Panc1 (cell line): ENCODE results near the gene PTBP3. TPM values are rescaled to one million over a fixed set of nuclear protein-coding genes. Genes with fewer than 3 reads are reported as not detected.

Experiments used
- ATAC-seq: fragments of 200-7000 bp; cut with Tn5 transposase; 2 replicates; pipeline ENCODE4 v1.9.1; 2020; ENCODE audit warnings: mild to moderate bottlenecking, moderate library complexity
- BruUV-seq: library from RNA; stranded (reverse); fragments of 400-500 nt; replicated peaks from 2 replicates; lab custom pipeline; 2021; lab: Mats Ljungman, UMichigan
- CTCF ChIA-PET: fragments of 300-600 bp; sonication (Branson Sonifier 250); formaldehyde crosslinking; loops from one replicate; lab custom pipeline; 2022; ENCODE audit warnings: antibody characterized with exemption; lab: Charles Lee
- POLR2A ChIA-PET: fragments of 300-600 bp; sonication (Branson Sonifier 250); formaldehyde crosslinking; loops from one replicate; lab custom pipeline; 2022; ENCODE audit warnings: antibody characterized with exemption; lab: Charles Lee
- DNase-seq: peaks from one replicate; pipeline ENCODE4 v3.0.0-alpha.2; 2010; ENCODE audit warnings: low read depth, low spot score
- H3K27ac ChIP-seq: 2 replicates; pipeline ENCODE4 v1.5.1; 2011; ENCODE audit warnings: mild to moderate bottlenecking, low read length, inconsistent platforms
- H3K27me3 ChIP-seq: fragments of 200-500 bp; sonication (Bioruptor generic); 2 replicates; pipeline ENCODE4 v1.6.0; 2014; ENCODE audit warnings: low read length, inconsistent platforms; ENCODE audit not compliant: control insufficient read depth, insufficient read depth
- H3K36me3 ChIP-seq: fragments of 200-500 bp; sonication (Bioruptor generic); 2 replicates; pipeline ENCODE4 v1.5.1; 2014; ENCODE audit warnings: inconsistent platforms, mild to moderate bottlenecking, low read length, moderate library complexity; ENCODE audit not compliant: control insufficient read depth, insufficient read depth
- H3K4me1 ChIP-seq: 2 replicates; pipeline ENCODE4 v1.5.1; 2011; ENCODE audit warnings: inconsistent platforms, mild to moderate bottlenecking, low read length, moderate library complexity; ENCODE audit not compliant: control insufficient read depth, insufficient read depth
- H3K4me3 ChIP-seq, 2 experiments: 2 replicates each; pipeline ENCODE4 v1.5.1; 2011 to 2012; ENCODE audit warnings: low read depth in 2 of 2, low read length in 2 of 2, mild to moderate bottlenecking in 2 of 2, inconsistent platforms in 1 of 2, moderate library complexity in 1 of 2
- H3K9me3 ChIP-seq: fragments of 200-500 bp; sonication (Bioruptor generic); 2 replicates; pipeline ENCODE4 v1.5.1; 2014; ENCODE audit warnings: low read depth, mild to moderate bottlenecking, inconsistent platforms, low read length, moderate library complexity; ENCODE audit not compliant: control insufficient read depth, insufficient read depth
- CTCF ChIP-seq: fragments of 450-650 bp; IDR thresholded peaks from 2 replicates; pipeline ENCODE4 v1.5.1; 2017; ENCODE audit warnings: mild to moderate bottlenecking
- POLR2AphosphoS5 ChIP-seq: IDR thresholded peaks from 2 replicates; pipeline ENCODE4 v1.6.1; 2012; ENCODE audit warnings: mild to moderate bottlenecking, low read depth, low read length, moderate library complexity
- REST ChIP-seq, 2 experiments: IDR thresholded peaks; 2 replicates each; pipeline ENCODE4 v1.6.1; 2011 to 2012; ENCODE audit warnings: low read depth in 2 of 2, control low read depth in 1 of 2, low read length in 1 of 2, mild to moderate bottlenecking in 1 of 2, moderate library complexity in 1 of 2; ENCODE audit not compliant: insufficient read depth in 1 of 2
- SIN3A ChIP-seq: IDR thresholded peaks from 2 replicates; pipeline ENCODE4 v1.6.1; 2012; ENCODE audit warnings: low read depth, mild to moderate bottlenecking, low read length, moderate library complexity, borderline replicate concordance; ENCODE audit not compliant: insufficient read depth
- TCF7L2 ChIP-seq: IDR thresholded peaks from 2 replicates; pipeline ENCODE4 v1.6.1; 2011; ENCODE audit warnings: mild to moderate bottlenecking, low read depth, low read length, inconsistent platforms
- in situ Hi-C: cut with HindIII; loops from 2 replicates; pipeline ENCODE4 v1.10.0; 2016; ENCODE audit warnings: low sequenced_read_pairs, low pct_unique_long_range_greater_than_20kb
- intact Hi-C: fragments of 100-400 bp; cut with micrococcal nuclease; formaldehyde crosslinking; loops from one replicate; pipeline ENCODE4 v1.10.0; 2022; ENCODE audit not compliant: unreplicated experiment
- total RNA-seq: library from RNA; stranded (reverse); gene quantifications from one replicate; pipeline ENCODE4 v1.2.1, GENCODE V29; 2021; ENCODE audit not compliant: unreplicated experiment

PTBP3 gene
- total RNA-seq, 1 experiment from 2014 or later = 82.5 TPM

- DNase-seq = no peak
- no TSS peak for BruUV-seq
- H3K4me3 ChIP-seq = no peak overlapping the region
- ChIA-PET POLR2A (interaction anchor here (0.6 kb wide), 1 partner anchor 30 kb away, joined by 3 read pairs; no protein-coding TSS in a partner anchor), CTCF (no interaction called here)
- intact Hi-C loops (no loop called here), in situ Hi-C loops (no loop called here)
- H3K4me1 ChIP-seq = peaks cover 16% of the 10 kb centered on the region
- no peak for TF ChIP-seq SIN3A
- no peak for TF ChIP-seq TCF7L2
- no peak for TF ChIP-seq CTCF
- no peak for TF ChIP-seq REST (IDR thresholded peaks at IDR 0.05; ENCODE audit: insufficient read depth in 1 of 2, low read depth in 2 of 2, low read length in 1 of 2)
- no peak for TF ChIP-seq POLR2AphosphoS5
- H3K36me3 ChIP-seq = no peaks in the 10 kb centered on the region
- H3K9me3 ChIP-seq = no peaks in the 10 kb centered on the region
- H3K27ac ChIP-seq = no peak overlapping the region
- no peak for ATAC-seq
- no peaks in the 10 kb centered on the region for H3K27me3 ChIP-seq
These were observed 8.3 kb downstream of the PTBP3 start for GRCh38 chr9:112325127-112325526.

GRCh38 chr9:112323378-112323854 lies 10.0 kb downstream of the PTBP3 start:
- intact Hi-C loops (no loop called here), in situ Hi-C loops (no loop called here)
- TF ChIP-seq POLR2AphosphoS5 (no peak), CTCF (no peak), TCF7L2 (no peak), SIN3A (no peak), REST (IDR thresholded peaks at IDR 0.05; ENCODE audit: insufficient read depth in 1 of 2, low read depth in 2 of 2, low read length in 1 of 2) (no peak)
- ATAC-seq (no peak), DNase-seq (no peak)
- H3K4me3 ChIP-seq = no peak overlapping the region
- ChIA-PET POLR2A (interaction anchor here (0.7 kb wide), 1 partner anchor 550 kb away, joined by 4 read pairs; no protein-coding TSS in a partner anchor), CTCF (no interaction called here)
- H3K36me3 ChIP-seq = no peaks in the 10 kb centered on the region
- no TSS peak for BruUV-seq
- H3K27me3 ChIP-seq = no peaks in the 10 kb centered on the region
- peaks cover 12% of the 10 kb centered on the region for H3K4me1 ChIP-seq
- H3K27ac ChIP-seq = peak overlapping the region; percentile 15; the same call in 1 of the 2 replicates
- H3K9me3 ChIP-seq = no peaks in the 10 kb centered on the region
